ENCODE measurements around the gene KIF26B.

- TF ChIP-seq CTCF (IDR thresholded peaks at IDR 0.05) (no peak), POLR2A (IDR thresholded peaks at IDR 0.05) (no peak)
These were observed 158.8 kb downstream of the KIF26B start for GRCh38 chr1:245313576-245313975.
